DOHH2 (cell line): ENCODE results near the gene OMP.

ENCODE experiments used
- H3F3A ChIP-seq: fragments of 200-600 bp; sonication (generic), shearing (Covaris generic); 2 replicates; pipeline ENCODE4 v1.6.0; 2016; ENCODE audit warnings: antibody characterized with exemption, mild to moderate bottlenecking; ENCODE audit not compliant: control insufficient read depth, insufficient read depth
- H3K27ac ChIP-seq: fragments of 200-600 bp; sonication (generic); 2 replicates; pipeline ENCODE4 v1.5.1; 2014; ENCODE audit warnings: low read depth, mild to moderate bottlenecking, low read length, moderate library complexity
- H3K27me3 ChIP-seq: fragments of 200-600 bp; sonication (generic); 2 replicates; pipeline ENCODE4 v1.6.1; 2014; ENCODE audit warnings: mild to moderate bottlenecking, low read length, mixed read lengths; ENCODE audit not compliant: control insufficient read depth
- H3K36me3 ChIP-seq: fragments of 200-600 bp; sonication (generic); 2 replicates; pipeline ENCODE4 v1.6.1; 2014; ENCODE audit warnings: mild to moderate bottlenecking, low read length, moderate library complexity, mixed read lengths; ENCODE audit not compliant: control insufficient read depth
- H3K4me1 ChIP-seq: fragments of 200-600 bp; sonication (generic); 2 replicates; pipeline ENCODE4 v1.6.1; 2014; ENCODE audit warnings: mild to moderate bottlenecking, low read length, mixed read lengths; ENCODE audit not compliant: control insufficient read depth
- H3K4me2 ChIP-seq: fragments of 200-600 bp; sonication (generic); 2 replicates; pipeline ENCODE4 v1.6.0; 2014; ENCODE audit warnings: mild to moderate bottlenecking, low read length, moderate library complexity
- H3K4me3 ChIP-seq: fragments of 200-600 bp; sonication (generic); 2 replicates; pipeline ENCODE4 v1.5.1; 2014; ENCODE audit warnings: mild to moderate bottlenecking, low read length, mixed read lengths
- H3K79me2 ChIP-seq: fragments of 200-600 bp; sonication (generic); 2 replicates; pipeline ENCODE4 v1.6.1; 2014; ENCODE audit warnings: mild to moderate bottlenecking, low read length, mixed read lengths; ENCODE audit not compliant: control insufficient read depth
- H3K9me2 ChIP-seq: fragments of 200-600 bp; sonication (generic); replicated peaks from 2 replicates; pipeline ENCODE4 v1.6.1; 2014; ENCODE audit warnings: mild to moderate bottlenecking, low read length, mixed read lengths; ENCODE audit not compliant: control insufficient read depth
- H3K9me3 ChIP-seq: fragments of 200-600 bp; sonication (generic); 2 replicates; pipeline ENCODE4 v1.6.1; 2014; ENCODE audit warnings: antibody characterized with exemption, low read length, mixed read lengths; ENCODE audit not compliant: control insufficient read depth, insufficient read depth
- H4K20me1 ChIP-seq: fragments of 200-600 bp; sonication (generic); 2 replicates; pipeline ENCODE4 v1.6.0; 2014; ENCODE audit warnings: low read depth, mild to moderate bottlenecking, antibody characterized with exemption, low read length, moderate library complexity; ENCODE audit not compliant: control insufficient read depth, insufficient read depth
- CTCF ChIP-seq: fragments of 200-600 bp; sonication (generic); IDR thresholded peaks from one replicate; pipeline ENCODE4 v1.5.1; 2014; ENCODE audit warnings: antibody characterized with exemption, mild to moderate bottlenecking, low read depth, low read length; ENCODE audit not compliant: poor library complexity, severe bottlenecking
- EZH2phosphoT487 ChIP-seq: fragments of 200-600 bp; sonication (generic); IDR thresholded peaks from 2 replicates; pipeline ENCODE4 v1.6.1; 2017; ENCODE audit warnings: borderline replicate concordance, mild to moderate bottlenecking, antibody characterized with exemption, low read length, moderate library complexity, mixed read lengths

Gene OMP

DNA sequence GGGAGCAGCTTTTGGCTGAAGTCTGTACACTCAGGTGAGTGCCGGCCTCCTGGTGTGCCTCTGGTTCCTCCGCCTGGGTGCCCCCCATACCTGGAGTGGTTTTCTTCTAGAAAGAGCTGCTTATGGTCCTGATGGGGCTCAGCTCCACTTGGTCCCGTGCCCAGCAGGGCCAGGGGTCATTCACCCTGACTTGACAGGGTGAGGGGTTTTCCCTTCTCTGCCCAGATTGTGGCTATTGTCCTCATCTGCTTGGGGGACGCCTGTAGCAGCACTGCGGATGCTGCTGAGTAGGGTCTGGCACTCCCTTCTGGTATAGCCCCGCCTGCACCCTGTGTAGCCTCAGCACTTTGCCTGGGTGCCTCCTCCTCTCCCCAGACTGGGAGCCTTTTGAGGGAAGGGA is 8.2 kb downstream of the OMP start:
- no peak overlapping the region for H3K4me3 ChIP-seq
- no peaks in the 10 kb centered on the region for H3K9me2 ChIP-seq
- H3K4me2 ChIP-seq = no peak overlapping the region
- no peak overlapping the region for H3K27ac ChIP-seq
- no peak for TF ChIP-seq EZH2phosphoT487
- no peak for TF ChIP-seq CTCF
- H3K4me1 ChIP-seq = no peaks in the 10 kb centered on the region
- H4K20me1 ChIP-seq = no peaks in the 10 kb centered on the region
- no peaks in the 10 kb centered on the region for H3F3A ChIP-seq
- H3K79me2 ChIP-seq = no peaks in the 10 kb centered on the region
- H3K9me3 ChIP-seq = no peaks in the 10 kb centered on the region
- no peaks in the 10 kb centered on the region for H3K27me3 ChIP-seq
- no peaks in the 10 kb centered on the region for H3K36me3 ChIP-seq

- Histone ChIP-seq H3K79me2 (no peaks in the 10 kb centered on the region), H3K9me2 (no peaks in the 10 kb centered on the region), H3K27ac (no peak overlapping the region), H3K9me3 (no peaks in the 10 kb centered on the region), H3K4me3 (no peak overlapping the region), H4K20me1 (no peaks in the 10 kb centered on the region), H3F3A (no peaks in the 10 kb centered on the region), H3K4me1 (no peaks in the 10 kb centered on the region), H3K36me3 (no peaks in the 10 kb centered on the region), H3K27me3 (no peaks in the 10 kb centered on the region), H3K4me2 (no peak overlapping the region)
- no peak for TF ChIP-seq CTCF
- no peak for TF ChIP-seq EZH2phosphoT487
Observed at GRCh38 chr11:77111277-77111676, 8.6 kb downstream of the OMP start.

GRCh38 chr11:77111946-77112345 is 9.3 kb downstream of the OMP start:
- H3K4me1 ChIP-seq = no peaks in the 10 kb centered on the region
- H3K4me3 ChIP-seq = no peak overlapping the region
- no peaks in the 10 kb centered on the region for H3K27me3 ChIP-seq

More at GRCh38 chr11:77111946-77112345, 9.3 kb downstream of the OMP start:
- Histone ChIP-seq H3K9me2 (no peaks in the 10 kb centered on the region), H3K79me2 (no peaks in the 10 kb centered on the region), H4K20me1 (no peaks in the 10 kb centered on the region), H3K36me3 (no peaks in the 10 kb centered on the region), H3F3A (no peaks in the 10 kb centered on the region), H3K9me3 (no peaks in the 10 kb centered on the region), H3K4me2 (no peak overlapping the region), H3K27ac (no peak overlapping the region)
- no peak for TF ChIP-seq EZH2phosphoT487
- TF ChIP-seq CTCF = no peak
